Vagina (tissue), 2 donors: Measurements from ENCODE around the gene GGA3. TPM values are rescaled to one million over a fixed set of nuclear protein-coding genes. Genes with fewer than 3 reads are reported as not detected.
"Not testable (repeated sequence)": the region's sequence is repeated elsewhere in the genome, so short reads cannot be mapped to it uniquely, and the experiment has no call there.

Experiments
- DNase-seq, 2 donors: peaks; one replicate each; pipeline ENCODE4 v3.0.0-alpha.2; 2017; ENCODE audit errors: extremely low spot score in 2 of 2
- H3K27ac ChIP-seq: fragments of 200-600 bp; sonication (generic); one replicate; pipeline ENCODE4 v1.5.1; 2019
- H3K27me3 ChIP-seq: fragments of 200-600 bp; sonication (generic); one replicate; pipeline ENCODE4 v1.5.1; 2019
- H3K36me3 ChIP-seq, 2 donors: fragments of 200-600 bp; sonication (generic); one replicate each; pipeline ENCODE4 v1.5.1; 2017 to 2019
- H3K4me1 ChIP-seq: fragments of 200-600 bp; sonication (generic); one replicate; pipeline ENCODE4 v1.5.1; 2019
- H3K4me3 ChIP-seq, 2 donors: fragments of 200-600 bp; sonication (generic); 1 replicate in 1 of 2; 2 replicates in 1 of 2; pipeline ENCODE4 v1.5.1; 2016 to 2019
- H3K9me3 ChIP-seq: fragments of 200-600 bp; sonication (generic); one replicate; pipeline ENCODE4 v1.5.1; 2019
- CTCF ChIP-seq, 3 experiments: fragments of 450-650 bp in 2 of 3; fragments of 200-600 bp in 1 of 3; sonication (generic) in 1 of 3; IDR thresholded peaks; one replicate each; pipeline ENCODE4 v1.5.1; 2017 to 2019; ENCODE audit warnings: antibody characterized with exemption in 3 of 3, mild to moderate bottlenecking in 2 of 3, moderate library complexity in 2 of 3
- POLR2A ChIP-seq, 2 donors: fragments of 450-650 bp; IDR thresholded peaks; one replicate each; pipeline ENCODE4 v1.6.1; 2017; ENCODE audit warnings: antibody characterized with exemption in 2 of 2, mild to moderate bottlenecking in 2 of 2, moderate library complexity in 2 of 2
- POLR2AphosphoS5 ChIP-seq, 2 donors: sonication (generic); formaldehyde crosslinking; IDR thresholded peaks; one replicate each; pipeline ENCODE4 v1.9.0; 2017; ENCODE audit warnings: antibody characterized with exemption in 2 of 2, mild to moderate bottlenecking in 2 of 2, low read depth in 1 of 2; ENCODE audit not compliant: insufficient read depth in 1 of 2
- intact Hi-C: fragments of 100-400 bp; cut with DNase I; formaldehyde crosslinking; loops from one replicate; pipeline ENCODE4 v1.15.1; 2023
- total RNA-seq: library from RNA; depleted of rRNA; stranded (reverse); fragments of >200 nt; gene quantifications from one replicate; pipeline ENCODE4 v1.2.3, GENCODE V29; 2016

The GGA3 gene
- total RNA-seq, 1 donor from 2014 or later, result 36.8 TPM

DNA sequence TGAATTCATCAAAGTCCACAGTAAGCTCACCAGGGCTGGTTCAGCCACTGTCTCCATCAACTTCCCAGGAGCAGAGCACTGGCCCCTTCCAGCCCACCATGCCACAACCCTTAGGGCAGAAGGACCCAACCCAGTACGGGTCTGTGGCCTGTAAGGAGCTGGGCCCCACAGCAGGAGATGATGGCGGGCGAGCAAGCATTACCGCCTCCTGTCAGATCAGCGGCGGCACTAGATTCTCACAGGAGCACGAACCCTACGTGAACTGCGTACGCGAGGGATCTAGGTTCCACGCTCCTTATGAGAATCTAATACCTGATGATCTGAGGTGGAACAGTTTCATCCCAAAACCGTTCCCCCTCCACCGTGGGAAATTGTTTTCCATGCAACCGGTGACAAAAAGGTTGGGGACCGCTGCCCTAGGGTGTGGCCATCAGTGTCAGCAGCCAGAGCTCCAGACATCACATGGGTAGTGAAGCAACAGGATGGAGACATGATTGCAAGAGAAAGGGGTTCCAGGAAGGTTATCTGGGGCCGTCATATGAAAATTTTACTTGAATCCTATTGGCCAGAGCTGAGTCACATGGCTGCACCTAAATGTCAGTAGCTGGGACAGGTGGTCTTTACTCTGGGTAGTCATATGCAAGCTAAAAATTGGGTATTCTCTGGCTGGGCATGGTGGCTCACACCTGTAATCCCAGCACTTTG is 40.2 kb upstream of the GGA3 start:
- Histone ChIP-seq H3K36me3 (no peaks in the 10 kb centered on the region), H3K4me3 (no peak overlapping the region), H3K27me3 (no peaks in the 10 kb centered on the region), H3K9me3 (no peaks in the 10 kb centered on the region), H3K4me1 (no peaks in the 10 kb centered on the region), H3K27ac (no peak overlapping the region)
- DNase-seq, result no peak
- TF ChIP-seq POLR2AphosphoS5 (IDR thresholded peaks at IDR 0.05; ENCODE audit: insufficient read depth in 1 of 2, low read depth in 1 of 2) (no peak), POLR2A (IDR thresholded peaks at IDR 0.05) (no peak)
- intact Hi-C loops, result no loop called here

- Histone ChIP-seq H3K9me3 (no peaks in the 10 kb centered on the region), H3K4me3 (no peak overlapping the region), H3K4me1 (no peaks in the 10 kb centered on the region), H3K36me3 (no peaks in the 10 kb centered on the region), H3K27ac (no peak overlapping the region), H3K27me3 (no peaks in the 10 kb centered on the region)
- no peak for TF ChIP-seq POLR2A (IDR thresholded peaks at IDR 0.05)
- no peak for TF ChIP-seq CTCF (IDR thresholded peaks at IDR 0.05)
- no peak for TF ChIP-seq POLR2AphosphoS5 (IDR thresholded peaks at IDR 0.05; ENCODE audit: insufficient read depth in 1 of 2, low read depth in 1 of 2)
- DNase-seq, result no peak
- intact Hi-C loops, result no loop called here
Observed at GRCh38 chr17:75301049-75301448, 39.6 kb upstream of the GGA3 start.

DNA sequence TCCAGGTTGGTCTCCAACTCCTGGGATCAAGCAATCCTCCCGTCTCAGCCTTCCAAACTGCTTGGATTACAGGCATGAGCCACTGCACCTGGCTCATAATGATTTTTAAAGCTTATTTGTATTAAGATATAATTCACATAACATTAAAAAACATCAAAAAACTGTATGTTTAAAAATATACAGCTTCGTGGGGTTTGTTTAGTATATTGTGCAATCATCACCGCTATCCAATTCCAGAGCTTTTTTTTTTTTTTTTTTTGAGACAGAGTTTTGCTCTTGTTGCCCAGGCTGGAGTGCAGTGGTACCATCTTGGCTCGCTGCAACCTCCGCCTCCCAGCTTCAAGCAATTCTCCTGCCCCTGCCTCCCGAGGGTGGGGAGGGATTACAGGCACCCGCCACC is 38.9 kb upstream of the GGA3 start:
- Histone ChIP-seq H3K36me3 (no peaks in the 10 kb centered on the region), H3K4me3 (no peak overlapping the region), H3K4me1 (no peaks in the 10 kb centered on the region), H3K27me3 (no peaks in the 10 kb centered on the region), H3K9me3 (no peaks in the 10 kb centered on the region), H3K27ac (no peak overlapping the region)
- DNase-seq, result no peak
- TF ChIP-seq CTCF (IDR thresholded peaks at IDR 0.05) (no peak), POLR2A (IDR thresholded peaks at IDR 0.05) (no peak), POLR2AphosphoS5 (IDR thresholded peaks at IDR 0.05; ENCODE audit: insufficient read depth in 1 of 2, low read depth in 1 of 2) (no peak)
- intact Hi-C loops, result no loop called here

DNA sequence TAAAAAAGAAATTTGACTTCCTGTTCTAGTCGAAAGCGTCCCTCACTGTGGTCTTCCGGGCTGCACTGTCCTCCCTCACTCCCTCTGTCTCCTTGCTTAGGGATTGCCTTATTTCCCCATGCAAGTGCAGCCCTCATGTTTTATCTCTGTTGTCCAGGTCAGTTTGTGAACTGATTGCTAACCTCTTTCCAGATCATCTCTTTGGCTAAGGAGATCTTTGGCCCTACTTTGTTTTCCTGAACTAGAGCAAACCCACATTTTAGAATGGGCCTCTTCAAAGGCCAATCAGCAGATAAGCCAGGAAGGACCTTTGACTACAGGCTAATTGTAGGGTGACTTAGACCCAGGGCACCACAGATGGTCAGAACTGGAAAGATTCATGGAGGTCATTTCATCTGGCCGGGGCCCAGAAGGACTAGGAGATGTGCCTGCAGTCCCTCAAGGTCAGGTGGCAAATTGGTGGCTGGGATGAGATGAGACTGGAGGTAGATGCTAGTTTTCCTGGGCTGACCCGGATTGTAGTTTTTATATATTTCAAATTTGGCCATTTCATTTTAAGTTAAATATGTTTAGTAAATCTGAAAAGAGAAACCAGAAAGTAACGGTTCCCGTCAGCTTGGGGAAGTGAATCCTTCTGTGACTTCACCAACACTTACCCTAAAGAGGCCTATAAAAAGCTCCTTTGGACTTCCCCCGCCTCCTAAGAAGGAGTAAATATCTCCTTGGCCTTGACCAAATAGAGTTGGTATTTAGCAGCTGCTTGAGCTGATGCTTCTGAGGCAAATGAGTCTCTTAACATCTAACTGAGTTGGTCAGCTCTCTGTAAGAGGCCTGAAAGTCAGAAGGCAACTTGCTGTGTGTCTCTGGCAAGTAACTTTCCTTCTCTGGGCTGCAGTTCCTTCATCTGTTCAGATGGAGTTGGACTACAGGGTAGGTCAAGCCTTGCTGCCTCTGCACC is 34.1 kb upstream of the GGA3 start:
- Histone ChIP-seq H3K4me3 (no peak overlapping the region), H3K27me3 (no peaks in the 10 kb centered on the region), H3K36me3 (no peaks in the 10 kb centered on the region), H3K27ac (no peak overlapping the region), H3K4me1 (no peaks in the 10 kb centered on the region), H3K9me3 (no peaks in the 10 kb centered on the region)
- intact Hi-C loops, result no loop called here
- TF ChIP-seq POLR2A (IDR thresholded peaks at IDR 0.05) (peak in 1 of 2 donors; percentile 8), POLR2AphosphoS5 (IDR thresholded peaks at IDR 0.05; ENCODE audit: insufficient read depth in 1 of 2, low read depth in 1 of 2) (no peak), CTCF (IDR thresholded peaks at IDR 0.05) (no peak)
- no peak for DNase-seq

DNA sequence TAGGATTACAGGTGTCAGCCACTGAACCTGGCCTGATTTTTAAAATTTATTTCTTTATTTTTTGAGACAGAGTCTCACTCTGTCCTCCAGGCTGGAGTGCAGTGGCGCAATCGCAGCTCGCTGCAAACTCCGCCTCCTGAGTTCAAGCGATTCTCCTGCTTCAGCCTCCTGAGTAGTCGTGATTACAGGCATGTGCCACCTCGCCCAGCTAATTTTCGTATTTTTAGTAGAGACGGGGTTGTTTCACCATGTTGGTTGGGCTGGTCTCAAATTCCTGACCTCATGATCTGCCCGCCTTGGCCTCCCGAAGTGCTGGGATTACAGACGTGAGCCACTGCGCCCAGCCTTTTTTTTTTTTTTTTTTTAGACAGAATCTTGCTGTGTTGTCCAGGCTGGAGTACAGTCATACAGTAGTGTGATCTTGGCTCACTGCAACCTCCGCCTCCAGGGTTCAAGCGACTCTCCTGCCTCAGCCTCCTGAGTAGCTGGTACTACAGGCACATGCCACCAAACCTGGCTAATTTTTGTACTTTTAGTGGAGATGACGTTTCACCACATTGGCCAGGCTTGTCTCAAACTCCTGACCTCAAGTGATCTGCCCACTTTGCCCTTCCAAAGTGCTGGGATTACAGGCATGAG is 31.5 kb upstream of the GGA3 start:
- H3K4me3 ChIP-seq, H3K27me3 ChIP-seq, H3K27ac ChIP-seq, DNase-seq, intact Hi-C loops, H3K9me3 ChIP-seq, H3K36me3 ChIP-seq, H3K4me1 ChIP-seq: not testable (repeated sequence)
